GM13976 (cell line): ENCODE results near the gene RCAN2.
"Not testable (repeated sequence)": the region's sequence is repeated elsewhere in the genome, so short reads cannot be mapped to it uniquely, and the experiment has no call there.

Source experiments
- DNase-seq: peaks from one replicate; pipeline ENCODE4 v3.0.0; 2012; ENCODE audit warnings: low spot score
- CTCF ChIP-seq: IDR thresholded peaks from 2 replicates; pipeline ENCODE4 v1.5.1; 2012; ENCODE audit warnings: borderline replicate concordance, mild to moderate bottlenecking; ENCODE audit not compliant: insufficient read depth; ENCODE audit errors: extremely low read depth, missing control alignments, control extremely low read depth
- in situ Hi-C: fragments of 300-500 bp; cut with MboI; formaldehyde crosslinking; loops from one replicate; pipeline ENCODE4 v1.12.0; 2022; ENCODE audit warnings: low sequenced_read_pairs, mixed read lengths, inconsistent platforms; ENCODE audit not compliant: unreplicated experiment

The RCAN2 gene

GRCh38 chr6:46393161-46393939, 97.9 kb downstream of the RCAN2 start:
- DNase-seq, result no peak
- TF ChIP-seq CTCF, result no peak
- in situ Hi-C loops, result no loop called here

DNA sequence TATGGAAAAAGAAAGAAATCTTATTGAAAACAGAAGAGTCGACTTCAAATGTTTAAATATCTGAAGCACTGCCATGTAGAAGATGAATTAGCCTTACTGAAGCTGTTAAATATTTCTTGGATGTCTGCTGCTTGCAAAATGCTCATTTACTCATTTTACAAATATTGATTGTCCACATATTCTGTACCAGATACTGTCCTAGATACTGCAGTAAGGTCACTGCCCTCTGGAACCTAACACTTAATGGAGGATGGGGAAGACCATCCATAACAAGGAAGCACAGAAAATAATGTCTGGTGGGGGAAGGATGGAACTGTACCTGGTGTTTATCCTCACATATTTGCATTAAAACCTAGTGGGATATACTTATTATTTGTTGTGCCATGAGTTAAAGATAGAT, 99.0 kb downstream of the RCAN2 start:
- DNase-seq, result no peak
- in situ Hi-C loops, result no loop called here
- no peak for TF ChIP-seq CTCF

GRCh38 chr6:46390153-46390876, 100.9 kb downstream of the RCAN2 start:
- TF ChIP-seq CTCF, result no peak
- in situ Hi-C loops, result no loop called here
- no peak for DNase-seq

DNA sequence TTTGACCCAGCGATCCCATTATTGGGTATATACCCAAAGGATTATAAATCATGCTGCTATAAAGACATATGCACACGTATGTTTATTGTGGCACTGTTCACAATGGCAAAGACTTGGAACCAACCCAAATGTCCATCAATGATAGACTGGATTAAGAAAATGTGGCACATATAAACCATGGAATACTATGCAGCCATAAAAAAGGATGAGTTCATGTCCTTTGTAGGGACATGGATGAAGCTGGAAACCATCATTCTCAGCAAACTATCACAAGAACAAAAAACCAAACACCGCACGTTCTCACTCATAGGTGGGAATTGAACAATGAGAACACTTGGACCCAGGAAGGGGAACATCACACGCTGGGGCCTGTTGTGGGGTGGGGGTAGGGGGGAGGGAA, 103.5 kb downstream of the RCAN2 start:
- in situ Hi-C loops, DNase-seq: not testable (repeated sequence)

- DNase-seq, result no peak
- in situ Hi-C loops, result no loop called here
- TF ChIP-seq CTCF, result no peak
Measured at GRCh38 chr6:46381579-46381978, 109.7 kb downstream of the RCAN2 start.

- no peak for DNase-seq
- no peak for TF ChIP-seq CTCF
- in situ Hi-C loops, result no loop called here
Measured at GRCh38 chr6:46381057-46381456, 110.2 kb downstream of the RCAN2 start.

DNA sequence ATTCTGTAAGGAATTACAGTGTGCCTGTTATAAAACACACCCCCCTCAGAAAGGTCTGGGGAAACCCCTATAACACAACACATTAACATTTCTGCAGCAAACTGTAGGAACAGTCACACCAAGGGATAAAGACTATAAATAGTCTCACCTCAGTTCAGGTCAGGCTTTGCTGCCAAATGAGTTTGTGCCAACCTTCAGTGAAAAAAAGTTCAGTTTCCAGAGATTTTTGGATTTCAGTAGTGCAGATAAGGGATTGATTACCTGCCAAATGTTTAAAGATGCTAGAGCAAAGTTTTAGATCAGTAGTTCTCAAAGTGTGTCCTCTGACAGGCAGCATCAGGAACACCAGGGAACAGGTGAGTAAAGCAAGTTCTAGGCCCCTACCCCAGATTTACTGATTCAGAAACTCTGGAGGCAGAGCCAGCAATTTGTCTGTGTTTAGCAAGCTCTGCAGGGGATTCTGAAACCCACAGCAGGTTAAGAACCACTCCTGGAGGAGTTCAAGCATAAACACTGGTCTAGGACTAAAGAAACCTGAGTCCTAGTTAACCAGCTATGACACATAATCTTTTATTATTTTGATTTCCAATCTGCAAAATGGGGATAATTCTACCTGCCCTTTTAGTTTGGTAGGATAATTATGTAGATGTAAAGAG, 111.0 kb downstream of the RCAN2 start:
- no peak for DNase-seq
- in situ Hi-C loops, result no loop called here
- no peak for TF ChIP-seq CTCF
